GM10847 (cell line): ENCODE results near the gene DDR2.

ENCODE experiments used
- POLR2A ChIP-seq: IDR thresholded peaks from 2 replicates; pipeline ENCODE4 v1.6.1; 2011; ENCODE audit not compliant: insufficient read length; ENCODE audit errors: extremely low read depth

The DDR2 gene

GRCh38 chr1:162719678-162720077, 87.4 kb downstream of the DDR2 start:
- no peak for TF ChIP-seq POLR2A

- no peak for TF ChIP-seq POLR2A
Measured at GRCh38 chr1:162720996-162721395, 88.7 kb downstream of the DDR2 start.

GRCh38 chr1:162721471-162721870, 89.2 kb downstream of the DDR2 start:
- TF ChIP-seq POLR2A = no peak

- TF ChIP-seq POLR2A = no peak
Measured at GRCh38 chr1:162722036-162722435, 89.8 kb downstream of the DDR2 start.

GRCh38 chr1:162724583-162725120, 92.4 kb downstream of the DDR2 start:
- no peak for TF ChIP-seq POLR2A

- TF ChIP-seq POLR2A = no peak
Measured at GRCh38 chr1:162725301-162725837, 93.1 kb downstream of the DDR2 start.

GRCh38 chr1:162726555-162726954, 94.3 kb downstream of the DDR2 start:
- no peak for TF ChIP-seq POLR2A

- TF ChIP-seq POLR2A = no peak
Measured at GRCh38 chr1:162728573-162728972, 96.3 kb downstream of the DDR2 start.

GRCh38 chr1:162732094-162732493, 99.8 kb downstream of the DDR2 start:
- TF ChIP-seq POLR2A = no peak

- TF ChIP-seq POLR2A = no peak
Measured at GRCh38 chr1:162732566-162733335, 100.5 kb downstream of the DDR2 start.

GRCh38 chr1:162733336-162733590, 101.0 kb downstream of the DDR2 start:
- TF ChIP-seq POLR2A = no peak

- TF ChIP-seq POLR2A = no peak
Measured at GRCh38 chr1:162734047-162734446, 101.8 kb downstream of the DDR2 start.

GRCh38 chr1:162736184-162736583, 103.9 kb downstream of the DDR2 start:
- no peak for TF ChIP-seq POLR2A

GRCh38 chr1:162736633-162737067, 104.4 kb downstream of the DDR2 start:
- TF ChIP-seq POLR2A = no peak

GRCh38 chr1:162740755-162741154, 108.5 kb downstream of the DDR2 start:
- TF ChIP-seq POLR2A = no peak

GRCh38 chr1:162741574-162741973, 109.3 kb downstream of the DDR2 start:
- no peak for TF ChIP-seq POLR2A

GRCh38 chr1:162753001-162753658, 120.9 kb downstream of the DDR2 start:
- TF ChIP-seq POLR2A = no peak

- TF ChIP-seq POLR2A = no peak
Measured at GRCh38 chr1:162753998-162754585, 121.8 kb downstream of the DDR2 start.
